Neuronal stem cell (in vitro differentiated cells): Measurements from ENCODE around the gene PRSS33. TPM values are rescaled to one million over a fixed set of nuclear protein-coding genes. Genes with fewer than 3 reads are reported as not detected.

Source experiments
- DNase-seq: peaks from one replicate; pipeline ENCODE4 v3.0.0-alpha.2; 2013; ENCODE audit warnings: low spot score
- H2AFZ ChIP-seq: one replicate; pipeline ENCODE4 v1.6.1; 2013; ENCODE audit warnings: mild to moderate bottlenecking, low read length, inconsistent platforms
- H2AK5ac ChIP-seq: 2 replicates; pipeline ENCODE4 v1.6.1; 2013; ENCODE audit warnings: low read depth, mild to moderate bottlenecking, inconsistent platforms, low read length, moderate library complexity, mixed read lengths
- H2BK120ac ChIP-seq: 2 replicates; pipeline ENCODE4 v1.6.1; 2013; ENCODE audit warnings: low read depth, mild to moderate bottlenecking, inconsistent platforms, low read length, moderate library complexity, mixed read lengths
- H2BK12ac ChIP-seq: one replicate; pipeline ENCODE4 v1.6.1; 2013; ENCODE audit warnings: low read length, inconsistent platforms
- H2BK15ac ChIP-seq: 2 replicates; pipeline ENCODE4 v1.6.1; 2013; ENCODE audit warnings: mild to moderate bottlenecking, low read length, inconsistent platforms, mixed read lengths
- H2BK5ac ChIP-seq: one replicate; pipeline ENCODE4 v1.6.1; 2013; ENCODE audit warnings: inconsistent platforms, mild to moderate bottlenecking, low read length, moderate library complexity
- H3K14ac ChIP-seq: one replicate; pipeline ENCODE4 v1.6.1; 2013; ENCODE audit warnings: low read length, inconsistent platforms
- H3K18ac ChIP-seq: 2 replicates; pipeline ENCODE4 v1.6.1; 2013; ENCODE audit warnings: low read length, inconsistent platforms
- H3K23ac ChIP-seq: 2 replicates; pipeline ENCODE4 v1.6.1; 2013; ENCODE audit warnings: low read depth, mild to moderate bottlenecking, mixed read lengths, low read length, inconsistent platforms; ENCODE audit not compliant: poor library complexity
- H3K27ac ChIP-seq: replicated peaks from 3 replicates; pipeline ENCODE4 v1.5.1; 2013; ENCODE audit warnings: low read length, inconsistent platforms
- H3K27me3 ChIP-seq, 3 experiments: 2 replicates each; pipeline ENCODE4 v1.6.1; 2013; ENCODE audit warnings: low read length in 3 of 3, mild to moderate bottlenecking in 2 of 3, inconsistent platforms in 1 of 3, low read depth in 1 of 3, mixed read lengths in 1 of 3, moderate library complexity in 1 of 3; ENCODE audit not compliant: control insufficient read depth in 3 of 3, insufficient read depth in 3 of 3
- H3K36me3 ChIP-seq, 2 donors: replicated peaks in 1 of 2; 2 replicates each; pipeline ENCODE4 v1.6.1; 2013; ENCODE audit warnings: low read length in 2 of 2; ENCODE audit not compliant: control insufficient read depth in 2 of 2, insufficient read depth in 2 of 2
- H3K4ac ChIP-seq: 2 replicates; pipeline ENCODE4 v1.6.1; 2013; ENCODE audit warnings: inconsistent platforms, mild to moderate bottlenecking, low read length, moderate library complexity
- H3K4me1 ChIP-seq, 2 donors: 1 replicate in 1 of 2; 2 replicates in 1 of 2; pipeline ENCODE4 v1.6.1; 2013; ENCODE audit warnings: low read length in 2 of 2, low read depth in 1 of 2; ENCODE audit not compliant: control insufficient read depth in 2 of 2, insufficient read depth in 1 of 2
- H3K4me2 ChIP-seq: one replicate; pipeline ENCODE4 v1.6.1; 2013; ENCODE audit warnings: mild to moderate bottlenecking, low read length, inconsistent platforms; ENCODE audit not compliant: insufficient read depth, poor library complexity, severe bottlenecking
- H3K4me3 ChIP-seq, 2 donors: 2 replicates each; pipeline ENCODE4 v1.5.1; 2013; ENCODE audit warnings: low read length in 2 of 2, mild to moderate bottlenecking in 2 of 2, inconsistent platforms in 1 of 2, moderate library complexity in 1 of 2
- H3K79me1 ChIP-seq: one replicate; pipeline ENCODE4 v1.6.1; 2013; ENCODE audit warnings: low read depth, mild to moderate bottlenecking, inconsistent platforms, low read length, moderate library complexity
- H3K9ac ChIP-seq: one replicate; pipeline ENCODE4 v1.6.1; 2013; ENCODE audit warnings: mild to moderate bottlenecking, low read depth, low read length, inconsistent platforms; ENCODE audit not compliant: poor library complexity
- H3K9me3 ChIP-seq, 2 donors: replicated peaks in 1 of 2; 2 replicates each; pipeline versions ENCODE3 to v1.6.1; 2013; ENCODE audit warnings: low read length in 2 of 2, mild to moderate bottlenecking in 2 of 2, inconsistent platforms in 1 of 2, low read depth in 1 of 2, mixed read lengths in 1 of 2, moderate library complexity in 1 of 2; ENCODE audit not compliant: control insufficient read depth in 2 of 2, insufficient read depth in 1 of 2
- H4K8ac ChIP-seq: one replicate; pipeline ENCODE4 v1.6.1; 2013; ENCODE audit warnings: low read depth, mild to moderate bottlenecking, inconsistent platforms, low read length, moderate library complexity
- H4K91ac ChIP-seq: one replicate; pipeline ENCODE4 v1.6.1; 2013; ENCODE audit warnings: low read length, low read depth, mild to moderate bottlenecking, inconsistent platforms; ENCODE audit not compliant: poor library complexity
- WGBS, 2 donors: extraction: QIAGEN DNeasy Blood & Tissue Kit; methylation state at CpG; one replicate each; pipeline ENCODE4 v1.1.7; 2013; ENCODE audit warnings: missing lambda C conversion rate in 2 of 2, mixed read lengths in 1 of 2; ENCODE audit not compliant: insufficient read length in 2 of 2, insufficient replicate concordance in 1 of 2; ENCODE audit errors: extremely low coverage in 2 of 2; 5-methylcytosine and 5-hydroxymethylcytosine counted together
- polyA plus RNA-seq, 2 experiments: library from polyadenylated mRNA; stranded (reverse); fragments of 200-250 nt; gene quantifications; one replicate each; pipeline ENCODE4 v1.2.3, GENCODE V29; 2013

PRSS33 gene
- polyA plus RNA-seq (2013, experiment 1 of 2): 2.3 TPM
- polyA plus RNA-seq (2013, experiment 2 of 2): 2.2 TPM

DNA sequence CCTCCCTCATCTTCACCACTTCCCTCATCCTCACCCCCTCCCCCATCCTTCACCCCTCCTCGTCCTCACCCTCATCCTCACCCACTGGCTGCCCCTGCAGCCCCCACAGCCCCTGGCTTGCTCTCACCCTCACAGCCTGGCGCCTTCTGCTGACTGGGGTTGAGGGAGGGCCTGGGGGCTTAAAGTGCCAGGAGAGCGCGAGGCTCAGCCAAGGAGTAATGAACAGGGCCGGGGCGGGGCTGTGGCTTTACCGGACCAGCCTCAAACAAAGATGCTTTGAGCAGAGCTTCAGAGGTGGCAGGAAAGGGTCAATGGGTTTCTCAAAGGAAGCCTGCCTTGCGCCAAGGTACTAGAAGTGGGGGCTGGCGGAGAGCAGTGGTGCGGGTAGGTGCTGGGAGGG is at the start of gene PRSS33:
PRSS33 (minus strand) TSS at position 155 of the 400 bp plus-strand sequence. CDS start 1,013 bp downstream, outside the sequence.
- H3K9me3 ChIP-seq: no peaks in the 10 kb centered on the region
- peak within 1 kb of the TSS; percentile 67 for H2BK120ac ChIP-seq
- H3K27ac ChIP-seq: peak within 1 kb of the TSS; percentile 43
- H4K91ac ChIP-seq: no peak within 1 kb of the TSS
- H3K9ac ChIP-seq: peak within 1 kb of the TSS; percentile 60
- H3K14ac ChIP-seq: peak within 1 kb of the TSS; percentile 97
- peaks cover 4 to 10% of the 10 kb centered on the region in 2 donors for H3K4me1 ChIP-seq
- H2AFZ ChIP-seq: peak within 1 kb of the TSS; percentile 82
- H3K27me3 ChIP-seq: peaks cover 0 to 10% (median 0%) of the 10 kb centered on the region in 3 experiments
- H3K79me1 ChIP-seq: no peaks in the 10 kb centered on the region
- H2BK5ac ChIP-seq: peak within 1 kb of the TSS; percentile 70
- peak within 1 kb of the TSS; percentile 93 for H2BK15ac ChIP-seq
- H2BK12ac ChIP-seq: peak within 1 kb of the TSS; percentile 94
- no peak within 1 kb of the TSS for H3K4me3 ChIP-seq
- no peak within 1 kb of the TSS for H3K23ac ChIP-seq
- no peaks in the 10 kb centered on the region for H3K36me3 ChIP-seq
- H3K18ac ChIP-seq: peak within 1 kb of the TSS; percentile 76
- WGBS, 2 donors: 100% methylated on average over 1 of the region's 10 CpGs; no CpG with 5 or more reads in 1 of the 2 donors
- peak within 1 kb of the TSS; percentile 23 for H3K4ac ChIP-seq
- no peak for DNase-seq
- H2AK5ac ChIP-seq: peak within 1 kb of the TSS; percentile 99
- no peak within 1 kb of the TSS for H4K8ac ChIP-seq
- H3K4me2 ChIP-seq: peak within 1 kb of the TSS; percentile 43

GRCh38 chr16:2836646-2837508 is 49.5 kb upstream of the PRSS33 start:
- Histone ChIP-seq H3K27me3 (peaks cover 0 to 13% (median 9%) of the 10 kb centered on the region in 3 experiments), H3K9me3 (peaks cover 0 to 5% of the 10 kb centered on the region in 2 donors), H3K18ac (no peak overlapping the region), H2BK12ac (no peak overlapping the region), H3K79me1 (peaks cover 1% of the 10 kb centered on the region), H3K36me3 (no peaks in the 10 kb centered on the region), H2BK120ac (no peak overlapping the region), H3K4ac (no peak overlapping the region), H3K4me3 (peak overlapping the region in 1 of 2 donors; percentile 35), H4K91ac (no peak overlapping the region), H4K8ac (no peak overlapping the region), H2AK5ac (no peak overlapping the region), H2AFZ (peak overlapping the region; percentile 42), H3K23ac (no peak overlapping the region), H3K27ac (no peak overlapping the region), H3K4me1 (peaks cover 4 to 7% of the 10 kb centered on the region in 2 donors), H3K9ac (peak overlapping the region; percentile 44), H2BK15ac (no peak overlapping the region), H3K4me2 (no peak overlapping the region), H2BK5ac (peak overlapping the region; percentile 39), H3K14ac (no peak overlapping the region)
- no peak for DNase-seq
- WGBS, 2 donors: 100% methylated on average over 3 of the region's 13 CpGs; no CpG with 5 or more reads in 1 of the 2 donors

- Histone ChIP-seq H3K27me3 (peaks cover 0 to 13% (median 9%) of the 10 kb centered on the region in 3 experiments), H3K4me2 (no peak overlapping the region), H3K9me3 (peaks cover 0 to 5% of the 10 kb centered on the region in 2 donors), H3K4me1 (peaks cover 4 to 7% of the 10 kb centered on the region in 2 donors), H3K4me3 (no peak overlapping the region), H3K18ac (peak overlapping the region; percentile 60), H2BK120ac (no peak overlapping the region), H3K23ac (no peak overlapping the region), H3K36me3 (no peaks in the 10 kb centered on the region), H2BK5ac (peak overlapping the region; percentile 39), H2BK12ac (peak overlapping the region; percentile 58), H2AFZ (peak overlapping the region; percentile 42), H3K4ac (no peak overlapping the region), H2AK5ac (no peak overlapping the region), H3K9ac (peak overlapping the region; percentile 34), H2BK15ac (no peak overlapping the region), H3K27ac (no peak overlapping the region), H4K91ac (no peak overlapping the region), H3K14ac (peak overlapping the region; percentile 97), H3K79me1 (peaks cover 1% of the 10 kb centered on the region), H4K8ac (no peak overlapping the region)
- WGBS, 2 donors: no CpG with 5 or more reads among the region's 22 CpGs
- DNase-seq: no peak
These were observed 48.5 kb upstream of the PRSS33 start for GRCh38 chr16:2835638-2836493.
